ENCODE measurements around the gene STEEP1. TPM values are rescaled to one million over a fixed set of nuclear protein-coding genes. Genes with fewer than 3 reads are reported as not detected.
"Not testable (repeated sequence)": the region's sequence is repeated elsewhere in the genome, so short reads cannot be mapped to it uniquely, and the experiment has no call there.

The STEEP1 gene
- total RNA-seq, 2 donors from 2014 or later: 32.0 to 51.9 TPM

- DNase-seq (ENCODE audit: low spot score): no peak
- TF ChIP-seq CTCF (IDR thresholded peaks at IDR 0.05): no peak
- ATAC-seq (ENCODE audit: insufficient number of reproducible peaks, low FRiP score, low read depth): no peak
Observed at GRCh38 chrX:119507206-119507605, 58.0 kb downstream of the STEEP1 start.

GRCh38 chrX:119505945-119506344 is 59.3 kb downstream of the STEEP1 start:
- Histone ChIP-seq H3K27me3 (replicated peaks; ENCODE audit: insufficient read depth) (no peaks in the 10 kb centered on the region), H3K4me1 (ENCODE audit: control insufficient read depth in 1 of 2, low read depth in 2 of 2) (peaks cover 4 to 21% of the 10 kb centered on the region in 2 donors), H3K36me3 (no peaks in the 10 kb centered on the region), H3K27ac (no peak overlapping the region), H3K4me3 (no peak overlapping the region), H3K9me3 (no peaks in the 10 kb centered on the region)
- DNase-seq (ENCODE audit: low spot score) (no peak), ATAC-seq (ENCODE audit: insufficient number of reproducible peaks, low FRiP score, low read depth) (no peak)
- no peak for TF ChIP-seq CTCF (IDR thresholded peaks at IDR 0.05)

More at GRCh38 chrX:119507206-119507605, 58.0 kb downstream of the STEEP1 start:
- Histone ChIP-seq H3K27me3 (replicated peaks; ENCODE audit: insufficient read depth) (no peaks in the 10 kb centered on the region), H3K4me3 (no peak overlapping the region), H3K9me3 (no peaks in the 10 kb centered on the region), H3K4me1 (ENCODE audit: control insufficient read depth in 1 of 2, low read depth in 2 of 2) (peaks cover 4 to 20% of the 10 kb centered on the region in 2 donors), H3K27ac (peak overlapping the region; percentile 68 to 84), H3K36me3 (no peaks in the 10 kb centered on the region)

GRCh38 chrX:119505145-119505544 is 60.1 kb downstream of the STEEP1 start:
- H3K36me3 ChIP-seq; ATAC-seq (ENCODE audit: insufficient number of reproducible peaks, low FRiP score, low read depth); H3K4me3 ChIP-seq; H3K27ac ChIP-seq; H3K9me3 ChIP-seq; DNase-seq (ENCODE audit: low spot score); H3K27me3 ChIP-seq (replicated peaks; ENCODE audit: insufficient read depth): not testable (repeated sequence)
- peaks cover 4 to 21% of the 10 kb centered on the region in 2 donors for H3K4me1 ChIP-seq (ENCODE audit: control insufficient read depth in 1 of 2, low read depth in 2 of 2)

GRCh38 chrX:119503484-119503861 is 61.7 kb downstream of the STEEP1 start:
- Histone ChIP-seq H3K9me3 (no peaks in the 10 kb centered on the region), H3K27me3 (replicated peaks; ENCODE audit: insufficient read depth) (no peaks in the 10 kb centered on the region), H3K4me3 (peak overlapping the region; percentile 39), H3K27ac (peak overlapping the region; percentile 79 to 93), H3K36me3 (no peaks in the 10 kb centered on the region), H3K4me1 (ENCODE audit: control insufficient read depth in 1 of 2, low read depth in 2 of 2) (peaks cover 4 to 21% of the 10 kb centered on the region in 2 donors)
- ATAC-seq (ENCODE audit: insufficient number of reproducible peaks, low FRiP score, low read depth) (peak; percentile 93), DNase-seq (ENCODE audit: low spot score) (peak; percentile 25)
- TF ChIP-seq CTCF (IDR thresholded peaks at IDR 0.05): no peak

- no peak for DNase-seq (ENCODE audit: low spot score)
- H3K4me1 ChIP-seq (ENCODE audit: control insufficient read depth in 1 of 2, low read depth in 2 of 2): peaks cover 4 to 21% of the 10 kb centered on the region in 2 donors
- H3K9me3 ChIP-seq: no peaks in the 10 kb centered on the region
- ATAC-seq (ENCODE audit: insufficient number of reproducible peaks, low FRiP score, low read depth): peak; percentile 41
- no peak for TF ChIP-seq CTCF (IDR thresholded peaks at IDR 0.05)
- H3K27ac ChIP-seq: peak overlapping the region; percentile 79 to 93
- H3K4me3 ChIP-seq: no peak overlapping the region
- H3K27me3 ChIP-seq (replicated peaks; ENCODE audit: insufficient read depth): no peaks in the 10 kb centered on the region
- H3K36me3 ChIP-seq: no peaks in the 10 kb centered on the region
Observed at GRCh38 chrX:119502727-119503483, 62.3 kb downstream of the STEEP1 start.
